SU-DHL-6 (cell line): ENCODE results near the gene MTREX.

Source experiments
- H2AFZ ChIP-seq: fragments of 200-600 bp; sonication (generic); 2 replicates; pipeline ENCODE4 v1.6.1; 2014; ENCODE audit warnings: low read depth, mild to moderate bottlenecking, moderate library complexity, mixed read lengths, antibody characterized with exemption, low read length; ENCODE audit not compliant: severe bottlenecking
- H3F3A ChIP-seq: fragments of 200-600 bp; shearing (Covaris generic); 2 replicates; pipeline ENCODE4 v1.6.0; 2016; ENCODE audit warnings: antibody characterized with exemption, mild to moderate bottlenecking; ENCODE audit not compliant: insufficient read depth
- H3K27ac ChIP-seq: fragments of 200-600 bp; sonication (generic); 2 replicates; pipeline ENCODE4 v1.5.1; 2016; ENCODE audit warnings: low read depth, mild to moderate bottlenecking, low read length, moderate library complexity, mixed read lengths
- H3K27me3 ChIP-seq: fragments of 200-600 bp; sonication (generic), shearing (Covaris generic); 2 replicates; pipeline ENCODE4 v1.6.0; 2014; ENCODE audit warnings: mild to moderate bottlenecking, low read length
- H3K36me3 ChIP-seq: fragments of 200-600 bp; sonication (generic); 2 replicates; pipeline ENCODE4 v1.6.1; 2014; ENCODE audit warnings: mild to moderate bottlenecking, low read length, mixed read lengths
- H3K4me2 ChIP-seq: fragments of 300-600, 200-600 bp; shearing (Covaris generic), sonication (generic); 2 replicates; pipeline ENCODE4 v1.6.0; 2014; ENCODE audit warnings: low read length, low read depth, mild to moderate bottlenecking; ENCODE audit not compliant: poor library complexity, severe bottlenecking
- H3K4me3 ChIP-seq: fragments of 200-600 bp; sonication (generic); 2 replicates; pipeline ENCODE4 v1.5.1; 2014; ENCODE audit warnings: antibody characterized with exemption, low read length, mild to moderate bottlenecking, mixed read lengths; ENCODE audit not compliant: insufficient read depth, poor library complexity, severe bottlenecking
- H3K79me2 ChIP-seq: fragments of 200-600 bp; sonication (generic); 2 replicates; pipeline ENCODE4 v1.6.1; 2014; ENCODE audit warnings: mild to moderate bottlenecking, low read length, moderate library complexity; ENCODE audit not compliant: insufficient read depth
- H3K9ac ChIP-seq: fragments of 200-600 bp; sonication (generic); 2 replicates; pipeline ENCODE4 v1.7.0; 2014; ENCODE audit warnings: mild to moderate bottlenecking, low read length
- H3K9me2 ChIP-seq: fragments of 200-600 bp; sonication (generic); replicated peaks from 2 replicates; pipeline ENCODE4 v1.6.1; 2014; ENCODE audit warnings: low read length; ENCODE audit not compliant: insufficient read depth
- H3K9me3 ChIP-seq: fragments of 200-600 bp; sonication (generic); 2 replicates; pipeline ENCODE4 v1.6.1; 2014; ENCODE audit warnings: low read length, mixed read lengths; ENCODE audit not compliant: insufficient read depth
- H4K20me1 ChIP-seq: fragments of 200-600 bp; sonication (generic); 2 replicates; pipeline ENCODE4 v1.6.1; 2014; ENCODE audit warnings: low read depth, mild to moderate bottlenecking, antibody characterized with exemption, low read length, moderate library complexity, mixed read lengths
- EZH2phosphoT487 ChIP-seq: fragments of 200-600 bp; sonication (generic), shearing (Covaris generic); conservative IDR thresholded peaks from 2 replicates; pipeline ENCODE4 v1.6.1; 2018; ENCODE audit warnings: mild to moderate bottlenecking, antibody characterized with exemption, low read length, moderate library complexity, mixed read lengths
- TF ChIP-seq, protein P1 (sequence below): fragments of 200-600 bp; sonication (generic); IDR thresholded peaks from one replicate; pipeline ENCODE4 v1.5.1; 2017; ENCODE audit warnings: antibody characterized with exemption, mild to moderate bottlenecking, low read length, moderate library complexity; ENCODE audit not compliant: insufficient read depth, poor library complexity, severe bottlenecking

MTREX gene

DNA sequence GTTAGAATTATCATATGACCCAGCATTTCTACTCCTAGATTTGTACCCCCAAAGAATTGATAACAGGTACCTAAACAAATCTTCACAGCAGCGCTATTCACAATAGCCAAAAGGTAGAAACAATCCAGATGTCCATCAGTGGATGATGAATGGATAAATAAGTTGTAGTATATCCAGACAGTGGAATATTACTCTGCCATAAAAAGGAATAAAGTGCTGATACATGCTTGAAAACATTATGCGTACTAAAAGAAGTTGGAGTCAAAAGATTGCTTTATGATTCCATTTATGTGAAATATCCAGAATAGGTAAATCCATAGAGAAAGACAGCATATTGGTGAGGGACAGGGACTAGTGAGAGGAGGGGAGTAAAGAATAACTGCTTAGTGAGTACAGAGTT, 26.0 kb downstream of the MTREX start:
- TF ChIP-seq, protein P1, sequence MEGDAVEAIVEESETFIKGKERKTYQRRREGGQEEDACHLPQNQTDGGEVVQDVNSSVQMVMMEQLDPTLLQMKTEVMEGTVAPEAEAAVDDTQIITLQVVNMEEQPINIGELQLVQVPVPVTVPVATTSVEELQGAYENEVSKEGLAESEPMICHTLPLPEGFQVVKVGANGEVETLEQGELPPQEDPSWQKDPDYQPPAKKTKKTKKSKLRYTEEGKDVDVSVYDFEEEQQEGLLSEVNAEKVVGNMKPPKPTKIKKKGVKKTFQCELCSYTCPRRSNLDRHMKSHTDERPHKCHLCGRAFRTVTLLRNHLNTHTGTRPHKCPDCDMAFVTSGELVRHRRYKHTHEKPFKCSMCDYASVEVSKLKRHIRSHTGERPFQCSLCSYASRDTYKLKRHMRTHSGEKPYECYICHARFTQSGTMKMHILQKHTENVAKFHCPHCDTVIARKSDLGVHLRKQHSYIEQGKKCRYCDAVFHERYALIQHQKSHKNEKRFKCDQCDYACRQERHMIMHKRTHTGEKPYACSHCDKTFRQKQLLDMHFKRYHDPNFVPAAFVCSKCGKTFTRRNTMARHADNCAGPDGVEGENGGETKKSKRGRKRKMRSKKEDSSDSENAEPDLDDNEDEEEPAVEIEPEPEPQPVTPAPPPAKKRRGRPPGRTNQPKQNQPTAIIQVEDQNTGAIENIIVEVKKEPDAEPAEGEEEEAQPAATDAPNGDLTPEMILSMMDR, result no peak
- no peak for TF ChIP-seq EZH2phosphoT487
- Histone ChIP-seq H3K27me3 (no peaks in the 10 kb centered on the region), H3K9ac (no peak overlapping the region), H3K36me3 (peaks cover 61% of the 10 kb centered on the region), H2AFZ (no peak overlapping the region), H3K27ac (no peak overlapping the region), H3K9me2 (no peaks in the 10 kb centered on the region), H3F3A (peaks cover 7% of the 10 kb centered on the region; the same call in 1 of the 2 replicates), H4K20me1 (peaks cover 16% of the 10 kb centered on the region), H3K79me2 (peaks cover 61% of the 10 kb centered on the region), H3K4me3 (no peak overlapping the region), H3K4me2 (no peak overlapping the region), H3K9me3 (no peaks in the 10 kb centered on the region)

DNA sequence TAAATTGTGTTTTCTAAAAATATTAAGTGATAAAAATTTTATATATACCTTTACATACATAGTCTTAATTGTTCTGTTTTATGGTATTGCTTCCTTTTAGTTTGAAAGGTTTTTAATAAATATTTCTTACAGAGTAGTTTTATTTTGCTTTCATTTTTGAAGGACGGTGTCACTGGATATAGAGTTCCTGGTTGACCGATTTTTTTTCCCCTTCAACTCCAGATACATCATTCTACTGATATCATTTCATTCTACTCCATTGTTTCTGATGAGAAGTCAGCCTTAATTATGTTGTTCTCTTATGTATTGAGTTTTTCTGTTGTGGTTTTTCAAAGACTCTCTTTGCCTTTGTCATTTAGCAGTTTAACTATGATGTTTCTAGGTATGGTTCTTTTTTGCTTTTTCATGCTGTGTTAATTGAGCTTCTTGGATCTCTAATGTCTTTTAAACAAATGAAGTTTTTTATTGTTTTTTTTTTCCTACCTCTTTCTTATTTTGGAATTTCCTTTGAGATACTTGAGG, 30.4 kb downstream of the MTREX start:
- no peaks in the 10 kb centered on the region for H3K9me2 ChIP-seq
- no peaks in the 10 kb centered on the region for H3K27me3 ChIP-seq
- no peak overlapping the region for H3K27ac ChIP-seq
- TF ChIP-seq, protein P1, result no peak
- no peak for TF ChIP-seq EZH2phosphoT487
- H3F3A ChIP-seq, result peaks cover 14% of the 10 kb centered on the region; the same call in 1 of the 2 replicates
- H3K79me2 ChIP-seq, result peaks cover 49% of the 10 kb centered on the region
- no peaks in the 10 kb centered on the region for H3K9me3 ChIP-seq
- no peak overlapping the region for H3K4me2 ChIP-seq
- no peak overlapping the region for H3K4me3 ChIP-seq
- peaks cover 46% of the 10 kb centered on the region for H3K36me3 ChIP-seq
- H4K20me1 ChIP-seq, result peaks cover 20% of the 10 kb centered on the region
- no peak overlapping the region for H3K9ac ChIP-seq
- H2AFZ ChIP-seq, result no peak overlapping the region

DNA sequence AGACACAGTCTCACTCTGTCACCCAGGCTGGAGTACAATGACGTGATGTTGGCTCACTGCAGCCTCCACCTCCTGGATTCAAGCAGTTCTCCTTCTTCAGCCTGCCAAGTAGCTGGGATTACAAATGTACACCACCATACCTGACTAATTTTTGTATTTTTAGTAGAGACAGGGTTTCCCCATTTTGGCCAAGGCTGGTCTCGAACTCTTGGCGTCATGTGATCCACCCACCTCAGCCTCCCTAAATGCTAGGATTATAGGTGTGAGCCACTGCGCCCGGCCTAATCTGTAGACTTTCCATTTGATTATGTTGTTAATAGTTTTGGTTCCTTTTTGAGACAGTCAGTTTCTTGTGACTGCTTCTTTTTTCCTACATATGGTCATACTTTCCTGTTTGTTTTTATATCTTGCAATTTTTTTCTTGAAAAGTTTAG, 31.0 kb downstream of the MTREX start:
- Histone ChIP-seq H3K9me2 (no peaks in the 10 kb centered on the region), H3F3A (peaks cover 21% of the 10 kb centered on the region), H3K4me3 (no peak overlapping the region), H2AFZ (no peak overlapping the region), H3K9ac (no peak overlapping the region), H3K79me2 (peaks cover 43% of the 10 kb centered on the region), H3K4me2 (no peak overlapping the region), H3K27ac (no peak overlapping the region), H4K20me1 (peaks cover 18% of the 10 kb centered on the region), H3K9me3 (no peaks in the 10 kb centered on the region), H3K27me3 (no peaks in the 10 kb centered on the region), H3K36me3 (peaks cover 43% of the 10 kb centered on the region)
- TF ChIP-seq, protein P1, result no peak
- TF ChIP-seq EZH2phosphoT487, result no peak
